Muscle of leg (tissue), 11 donors: ENCODE data around the gene AMT. TPM values are rescaled to one million over a fixed set of nuclear protein-coding genes. Genes with fewer than 3 reads are reported as not detected.

Source experiments
- DNase-seq: peaks from one replicate; pipeline ENCODE4 v3.0.0; 2013
- H3K27ac ChIP-seq: one replicate; pipeline ENCODE4 v1.5.1; 2013; ENCODE audit warnings: mild to moderate bottlenecking, low read length, control low read depth
- H3K27me3 ChIP-seq: one replicate; pipeline ENCODE4 v1.6.1; 2013; ENCODE audit warnings: low read length; ENCODE audit not compliant: control insufficient read depth, insufficient read depth
- H3K36me3 ChIP-seq: one replicate; pipeline ENCODE4 v1.6.1; 2013; ENCODE audit warnings: low read length; ENCODE audit not compliant: control insufficient read depth, insufficient read depth
- H3K4me1 ChIP-seq: one replicate; pipeline ENCODE4 v1.6.1; 2013; ENCODE audit warnings: low read length; ENCODE audit not compliant: control insufficient read depth, insufficient read depth
- H3K4me3 ChIP-seq: one replicate; pipeline ENCODE4 v1.5.1; 2013; ENCODE audit warnings: low read length, control low read depth
- H3K9me3 ChIP-seq: replicated peaks from 2 replicates; pipeline ENCODE4 v1.6.1; 2013; ENCODE audit warnings: low read depth, low read length; ENCODE audit not compliant: control insufficient read depth
- WGBS: methylation state at CpG from one replicate; pipeline ENCODE4 v1.1.5; 2013; ENCODE audit warnings: missing lambda C conversion rate; ENCODE audit not compliant: insufficient coverage; 5-methylcytosine and 5-hydroxymethylcytosine counted together
- polyA plus RNA-seq, 8 donors: library from polyadenylated mRNA; unstranded; fragments of 120-200 nt; gene quantifications; one replicate each; pipeline versions ENCODE4 v1.2.1 to v1.2.3, GENCODE V29; 2013; ENCODE audit warnings: inconsistent platforms in 1 of 8, low replicate concordance in 1 of 8; ENCODE audit not compliant: insufficient read length in 8 of 8, insufficient read depth in 1 of 8
- total RNA-seq: library from RNA; stranded (reverse); fragments of 120-200 nt; gene quantifications from one replicate; pipeline ENCODE4 v1.2.4, GENCODE V29; 2013

AMT gene
- total and polyA plus RNA-seq, 9 donors: 5.5 to 19.0 (median 9.6) TPM

DNA sequence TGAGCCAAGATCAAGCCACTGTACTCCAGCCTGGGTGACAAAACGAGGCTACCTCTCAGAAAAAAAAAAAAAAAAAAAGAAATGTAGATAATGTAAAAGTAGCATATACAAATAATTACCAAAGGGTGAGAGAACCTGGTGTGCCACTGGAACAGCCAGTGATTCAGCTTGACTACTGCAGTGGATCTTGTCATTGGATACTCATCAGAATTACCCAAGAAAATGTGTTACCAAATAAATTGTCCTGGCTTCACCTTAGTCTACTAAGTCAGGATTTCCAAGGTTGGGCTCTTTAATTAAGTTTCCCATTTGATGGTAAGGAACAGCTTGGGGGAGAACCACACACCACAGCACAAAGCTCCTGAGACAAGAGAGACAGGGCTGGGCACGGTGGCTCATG lies 5.3 kb upstream of the AMT start:
- peaks cover 14% of the 10 kb centered on the region for H3K4me1 ChIP-seq
- H3K36me3 ChIP-seq: peaks cover 21% of the 10 kb centered on the region
- no peaks in the 10 kb centered on the region for H3K9me3 ChIP-seq
- no peak overlapping the region for H3K27ac ChIP-seq
- H3K4me3 ChIP-seq: no peak overlapping the region
- DNase-seq: no peak
- H3K27me3 ChIP-seq: no peaks in the 10 kb centered on the region
- no CpG with 5 or more reads among the region's 2 CpGs for WGBS

DNA sequence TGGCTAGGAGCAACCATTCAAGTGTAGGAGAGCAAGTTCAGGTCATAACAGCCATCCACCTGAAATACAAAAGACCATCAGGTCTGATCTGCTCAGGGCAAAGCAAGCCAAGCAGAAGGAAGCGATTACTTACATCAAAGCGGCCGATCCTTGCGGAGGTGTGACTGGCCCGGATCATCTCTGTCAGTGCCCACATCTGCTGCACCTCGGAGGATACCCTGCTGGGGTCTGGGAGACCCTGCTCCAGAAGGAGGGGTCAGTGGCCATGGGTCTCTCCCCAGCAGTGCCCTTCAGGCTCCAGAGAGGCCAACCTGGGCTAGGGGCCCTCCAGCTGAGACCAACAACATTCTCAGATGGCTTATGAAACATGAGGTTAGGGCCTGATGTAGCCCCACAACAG lies 2.5 kb upstream of the AMT start:
- Histone ChIP-seq H3K36me3 (peaks cover 29% of the 10 kb centered on the region), H3K4me3 (no peak overlapping the region), H3K27ac (no peak overlapping the region), H3K9me3 (no peaks in the 10 kb centered on the region), H3K4me1 (peaks cover 20% of the 10 kb centered on the region), H3K27me3 (no peaks in the 10 kb centered on the region)
- DNase-seq: no peak
- 78% methylated on average over 6 of the region's 6 CpGs for WGBS

- WGBS: 18% methylated on average over 7 of the region's 14 CpGs
- no peaks in the 10 kb centered on the region for H3K9me3 ChIP-seq
- peaks cover 25% of the 10 kb centered on the region for H3K4me1 ChIP-seq
- no peak overlapping the region for H3K27ac ChIP-seq
- H3K27me3 ChIP-seq: no peaks in the 10 kb centered on the region
- H3K36me3 ChIP-seq: peaks cover 50% of the 10 kb centered on the region
- peak overlapping the region; percentile 37 for H3K4me3 ChIP-seq
- DNase-seq: no peak
These were observed 339 bp downstream of the AMT start for GRCh38 chr3:49421890-49422378.

DNA sequence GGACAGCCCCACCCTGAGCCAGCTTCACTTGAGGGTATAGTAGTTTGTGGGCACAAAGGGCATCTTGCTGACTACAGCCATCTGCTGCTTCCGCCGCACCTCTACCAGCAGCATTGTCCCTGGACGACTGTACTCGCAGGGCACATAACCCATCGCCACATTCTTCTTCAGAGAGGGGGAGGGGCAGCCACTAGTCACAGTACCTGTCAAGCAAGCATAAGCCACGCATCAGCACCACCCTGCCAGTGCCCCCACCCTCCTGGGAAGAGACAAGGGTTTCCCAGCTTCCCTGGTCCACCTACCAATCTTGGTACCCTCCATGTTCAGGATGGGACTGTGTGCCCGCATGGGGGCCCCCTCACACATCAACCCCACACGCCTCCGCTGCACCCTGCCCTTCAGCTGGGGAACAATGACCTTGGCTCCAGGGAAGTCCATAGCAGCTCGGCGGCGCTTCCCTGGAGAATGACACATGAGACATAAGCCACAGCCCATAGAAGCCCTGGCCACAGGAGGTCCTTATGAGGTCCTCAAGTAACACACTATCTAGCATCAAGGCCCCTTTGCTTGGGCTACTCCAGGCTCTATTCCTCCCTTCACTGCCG lies 4.7 kb downstream of the AMT start:
- peaks cover 57% of the 10 kb centered on the region for H3K36me3 ChIP-seq
- H3K27ac ChIP-seq: no peak overlapping the region
- H3K27me3 ChIP-seq: no peaks in the 10 kb centered on the region
- H3K4me3 ChIP-seq: no peak overlapping the region
- H3K4me1 ChIP-seq: peaks cover 44% of the 10 kb centered on the region
- DNase-seq: no peak
- 84% methylated on average over 10 of the region's 13 CpGs for WGBS
- no peaks in the 10 kb centered on the region for H3K9me3 ChIP-seq

GRCh38 chr3:49416867-49417266 lies 5.4 kb downstream of the AMT start:
- peaks cover 37% of the 10 kb centered on the region for H3K4me1 ChIP-seq
- WGBS: 100% methylated on average over 1 of the region's 2 CpGs
- no peaks in the 10 kb centered on the region for H3K9me3 ChIP-seq
- H3K36me3 ChIP-seq: peaks cover 57% of the 10 kb centered on the region
- H3K27ac ChIP-seq: peak overlapping the region; percentile 20
- no peak overlapping the region for H3K4me3 ChIP-seq
- no peaks in the 10 kb centered on the region for H3K27me3 ChIP-seq
- DNase-seq: no peak

- Histone ChIP-seq H3K9me3 (no peaks in the 10 kb centered on the region), H3K36me3 (peaks cover 57% of the 10 kb centered on the region), H3K27me3 (no peaks in the 10 kb centered on the region), H3K27ac (peak overlapping the region; percentile 66), H3K4me1 (peaks cover 36% of the 10 kb centered on the region), H3K4me3 (no peak overlapping the region)
- 10% methylated on average over 3 of the region's 4 CpGs for WGBS
- peak; percentile 49 for DNase-seq
These were observed 6.2 kb downstream of the AMT start for GRCh38 chr3:49415931-49416601.

GRCh38 chr3:49414753-49415152 lies 7.5 kb downstream of the AMT start:
- H3K9me3 ChIP-seq: no peaks in the 10 kb centered on the region
- no peak for DNase-seq
- no peak overlapping the region for H3K4me3 ChIP-seq
- no peak overlapping the region for H3K27ac ChIP-seq
- H3K27me3 ChIP-seq: no peaks in the 10 kb centered on the region
- WGBS: no CpG with 5 or more reads among the region's 2 CpGs
- H3K4me1 ChIP-seq: peaks cover 40% of the 10 kb centered on the region
- peaks cover 48% of the 10 kb centered on the region for H3K36me3 ChIP-seq

GRCh38 chr3:49413338-49413734 lies 8.9 kb downstream of the AMT start:
- Histone ChIP-seq H3K36me3 (peaks cover 38% of the 10 kb centered on the region), H3K4me3 (peak overlapping the region; percentile 95), H3K27ac (peak overlapping the region; percentile 92), H3K4me1 (peaks cover 46% of the 10 kb centered on the region), H3K9me3 (no peaks in the 10 kb centered on the region), H3K27me3 (no peaks in the 10 kb centered on the region)
- WGBS: 86% methylated on average over 5 of the region's 6 CpGs
- DNase-seq: no peak

GRCh38 chr3:49412632-49413337 lies 9.5 kb downstream of the AMT start:
- peaks cover 47% of the 10 kb centered on the region for H3K4me1 ChIP-seq
- WGBS: 9% methylated on average over 11 of the region's 16 CpGs
- no peaks in the 10 kb centered on the region for H3K9me3 ChIP-seq
- H3K4me3 ChIP-seq: peak overlapping the region; percentile 95
- peaks cover 36% of the 10 kb centered on the region for H3K36me3 ChIP-seq
- DNase-seq: no peak
- peak overlapping the region; percentile 92 for H3K27ac ChIP-seq
- no peaks in the 10 kb centered on the region for H3K27me3 ChIP-seq

DNA sequence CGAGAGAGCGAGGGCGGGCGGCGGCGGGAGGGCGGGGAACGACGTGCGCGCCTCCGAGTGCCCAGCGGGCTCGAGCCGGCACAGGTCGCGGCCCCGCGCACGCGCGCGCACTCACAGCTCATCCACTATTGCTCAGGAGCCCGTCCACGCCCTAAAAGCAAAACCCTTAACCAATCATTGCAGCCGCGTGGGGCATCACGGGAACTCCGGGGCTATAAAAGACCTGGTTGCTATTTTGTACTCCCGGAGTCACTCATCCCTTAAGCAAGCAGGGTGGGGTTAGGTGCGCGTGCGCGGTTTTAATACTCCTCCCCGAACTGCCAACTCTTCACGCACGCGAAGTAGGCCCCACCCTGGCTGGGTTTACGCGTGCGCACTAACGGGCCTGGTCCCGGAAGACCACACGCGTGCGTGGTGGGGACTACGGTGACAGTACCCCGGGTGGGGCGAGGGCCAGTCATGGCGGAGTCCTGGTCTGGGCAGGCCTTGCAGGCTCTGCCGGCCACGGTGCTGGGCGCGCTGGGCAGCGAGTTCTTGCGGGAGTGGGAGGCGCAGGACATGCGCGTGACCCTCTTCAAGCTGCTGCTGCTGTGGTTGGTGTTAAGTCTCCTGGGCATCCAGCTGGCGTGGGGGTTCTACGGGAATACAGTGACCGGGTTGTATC lies 10.2 kb downstream of the AMT start, which contains the start of the genes RHOA and TCTA:
Gene RHOA, minus strand, starts transcription at position 9 of the 664 bp plus-strand sequence. CDS start 36,387 bp downstream, outside the sequence.
Gene TCTA, plus strand, starts transcription at position 456 of the 664 bp plus-strand sequence. Its CDS starts 4 bp downstream, at position 460.
- DNase-seq: peak; percentile 100
- Histone ChIP-seq H3K4me3 (peak within 1 kb of the TSS; percentile 95), H3K27ac (peak within 1 kb of the TSS; percentile 96), H3K27me3 (no peaks in the 10 kb centered on the region), H3K36me3 (peaks cover 29% of the 10 kb centered on the region), H3K4me1 (peaks cover 43% of the 10 kb centered on the region), H3K9me3 (no peaks in the 10 kb centered on the region)
- WGBS: under 1% methylated on average over 47 of the region's 62 CpGs
